HepG2 (cell line): ENCODE measurements around the gene COQ5. TPM values are rescaled to one million over a fixed set of nuclear protein-coding genes. Genes with fewer than 3 reads are reported as not detected.

Source experiments
- BATF2 ChIP-seq: sonication (generic); formaldehyde crosslinking; IDR thresholded peaks from 2 replicates; pipeline ENCODE4 v1.8.0; 2022; ENCODE audit warnings: mild to moderate bottlenecking, missing genetic modification reagents, moderate library complexity
- HMGA1 ChIP-seq: sonication (generic); formaldehyde crosslinking; conservative IDR thresholded peaks from 2 replicates; pipeline ENCODE4 v1.4.0; 2020; ENCODE audit warnings: missing genetic modification reagents
- IRF2 ChIP-seq: IDR thresholded peaks from 2 replicates; pipeline ENCODE4 v1.6.1; 2018; ENCODE audit warnings: missing genetic modification reagents, missing compliant biosample characterization
- JUNB ChIP-seq: sonication (generic); formaldehyde crosslinking; IDR thresholded peaks from 2 replicates; pipeline ENCODE4 v1.8.0; 2022; ENCODE audit warnings: missing genetic modification reagents, mild to moderate bottlenecking, borderline replicate concordance
- LCORL ChIP-seq, 2 experiments: fragments of 450-650 bp in 1 of 2; sonication (generic) in 1 of 2; formaldehyde crosslinking in 1 of 2; IDR thresholded peaks; 2 replicates each; pipeline versions ENCODE4 v1.5.0 to v1.6.1; 2017 to 2020; ENCODE audit warnings: antibody characterized with exemption in 1 of 2, missing genetic modification reagents in 1 of 2
- MAFG ChIP-seq: sonication (generic); formaldehyde crosslinking; IDR thresholded peaks from 2 replicates; pipeline ENCODE4 v1.5.1; 2020; ENCODE audit warnings: mild to moderate bottlenecking, missing genetic modification reagents
- PBX2 ChIP-seq: IDR thresholded peaks from 2 replicates; pipeline ENCODE4 v1.6.1; 2016; ENCODE audit warnings: control low read depth
- PITX1 ChIP-seq: sonication (generic); formaldehyde crosslinking; IDR thresholded peaks from 2 replicates; pipeline ENCODE4 v1.5.1; 2020; ENCODE audit warnings: mild to moderate bottlenecking, missing genetic modification reagents
- RBAK ChIP-seq: sonication (generic); formaldehyde crosslinking; IDR thresholded peaks from 2 replicates; pipeline ENCODE4 v1.5.1; 2020; ENCODE audit warnings: mild to moderate bottlenecking, missing genetic modification reagents
- STAG1 ChIP-seq: sonication (generic); formaldehyde crosslinking; IDR thresholded peaks from 2 replicates; pipeline ENCODE4 v1.4.0; 2020; ENCODE audit warnings: missing genetic modification reagents
- YEATS2 ChIP-seq: sonication (generic); formaldehyde crosslinking; IDR thresholded peaks from 2 replicates; pipeline ENCODE4 v1.4.0; 2020; ENCODE audit warnings: missing genetic modification reagents, borderline replicate concordance
- ZFP41 ChIP-seq: sonication (generic); formaldehyde crosslinking; IDR thresholded peaks from 2 replicates; pipeline ENCODE4 v1.4.0; 2020; ENCODE audit warnings: mild to moderate bottlenecking, missing genetic modification reagents, borderline replicate concordance
- ZNF121 ChIP-seq: sonication (generic); formaldehyde crosslinking; IDR thresholded peaks from 2 replicates; pipeline ENCODE4 v1.5.0; 2020; ENCODE audit warnings: mild to moderate bottlenecking, missing genetic modification reagents
- ZNF224 ChIP-seq: sonication (generic); formaldehyde crosslinking; IDR thresholded peaks from 2 replicates; pipeline ENCODE4 v1.5.0; 2020; ENCODE audit warnings: mild to moderate bottlenecking, missing genetic modification reagents
- ZNF274 ChIP-seq: sonication (generic); formaldehyde crosslinking; IDR thresholded peaks from 2 replicates; pipeline ENCODE4 v1.5.1; 2020; ENCODE audit warnings: mild to moderate bottlenecking, missing genetic modification reagents
- ZNF275 ChIP-seq: sonication (generic); formaldehyde crosslinking; IDR thresholded peaks from 2 replicates; pipeline ENCODE4 v1.8.0; 2022; ENCODE audit warnings: missing genetic modification reagents, mild to moderate bottlenecking, inconsistent platforms, borderline replicate concordance
- ZNF362 ChIP-seq: sonication (generic); formaldehyde crosslinking; IDR thresholded peaks from 2 replicates; pipeline ENCODE4 v1.4.0; 2020; ENCODE audit warnings: missing genetic modification reagents, mild to moderate bottlenecking, borderline replicate concordance
- ZNF414 ChIP-seq: sonication (generic); formaldehyde crosslinking; IDR thresholded peaks from 2 replicates; pipeline ENCODE4 v1.5.0; 2020; ENCODE audit warnings: missing genetic modification reagents
- ZNF572 ChIP-seq: sonication (generic); formaldehyde crosslinking; IDR thresholded peaks from 2 replicates; pipeline ENCODE4 v1.5.1; 2020; ENCODE audit warnings: mild to moderate bottlenecking, missing genetic modification reagents
- ZNF644 ChIP-seq: IDR thresholded peaks from 2 replicates; pipeline ENCODE4 v1.6.1; 2016; ENCODE audit warnings: low read depth
- polyA plus RNA-seq, 8 experiments: library from polyadenylated mRNA; depleted of rRNA in 3 of 8; stranded (reverse) in 7 of 8; unstranded in 1 of 8; fragments of >200 nt; fragmentation: Illumina TruSeq in 4 of 8; extraction: Trizol in 4 of 8; gene quantifications; 2 replicates each; pipeline versions ENCODE4 v1.2.1 to v1.2.3, GENCODE V29; 2011 to 2016; ENCODE audit warnings: low read depth in 4 of 8, missing spikeins in 1 of 8, mixed read lengths in 1 of 8; ENCODE audit not compliant: insufficient read depth in 1 of 8
- total RNA-seq, 5 experiments: library from RNA; depleted of rRNA; stranded (reverse); fragments of >200 nt; fragmentation: Illumina TruSeq; extraction: Trizol; gene quantifications; 2 replicates each; pipeline ENCODE4 v1.2.3, GENCODE V29; 2016; ENCODE audit warnings: low read depth in 1 of 5

The COQ5 gene
- total and polyA plus RNA-seq, 2 of the 13 experiments (the other 11 are each of a cell fraction or from before 2014, with no cell fraction given) = 36.4 to 41.5 TPM

- no peak for TF ChIP-seq ZNF224 (CRISPR knock-in tag)
- TF ChIP-seq ZFP41 (CRISPR knock-in tag) = no peak
- no peak for TF ChIP-seq MAFG (CRISPR knock-in tag)
- no peak for TF ChIP-seq ZNF572 (CRISPR knock-in tag)
- no peak for TF ChIP-seq ZNF414 (CRISPR knock-in tag)
- TF ChIP-seq JUNB (CRISPR knock-in tag) = no peak
- no peak for TF ChIP-seq ZNF275 (CRISPR knock-in tag)
- TF ChIP-seq STAG1 (CRISPR knock-in tag) = peak; percentile 55
- TF ChIP-seq LCORL (IDR thresholded peaks at IDR 0.05) = no peak
- 0 out of 2 replicates have a peak, but pooled peaks have one; percentile 30 for TF ChIP-seq LCORL (CRISPR knock-in tag; IDR thresholded peaks at IDR 0.05)
- TF ChIP-seq ZNF362 (CRISPR knock-in tag) = peak; percentile 32; the same call in 1 of the 2 replicates
- TF ChIP-seq PBX2 (CRISPR knock-in tag) = no peak
- no peak for TF ChIP-seq IRF2
- no peak for TF ChIP-seq ZNF644
- no peak for TF ChIP-seq BATF2
- TF ChIP-seq HMGA1 = no peak
- TF ChIP-seq ZNF274 (CRISPR knock-in tag) = no peak
- TF ChIP-seq RBAK (CRISPR knock-in tag) = no peak
- no peak for TF ChIP-seq YEATS2 (CRISPR knock-in tag)
- TF ChIP-seq ZNF121 (CRISPR knock-in tag) = no peak
- TF ChIP-seq PITX1 (CRISPR knock-in tag) = no peak
Observed at GRCh38 chr12:120466560-120467315, 62.2 kb downstream of the COQ5 start (continued).
